ENCODE results near the gene EYA3.

GRCh38 chr1:28028873-28029654 lies 59.3 kb downstream of the EYA3 start:
- TF ChIP-seq CTCF (IDR thresholded peaks at IDR 0.05) (no peak), POLR2AphosphoS5 (IDR thresholded peaks at IDR 0.05; ENCODE audit: insufficient read depth in 1 of 2, low read depth in 1 of 2) (no peak)

Data from vagina (tissue), 2 donors.